Sigmoid colon (tissue), 4 donors: ENCODE measurements around the gene MOCS1.

Experiments
- CTCF ChIP-seq, 4 experiments: fragments of 450-650 bp in 3 of 4; fragments of 200-600 bp in 1 of 4; IDR thresholded peaks; one replicate each; pipeline ENCODE4 v1.5.1; 2016 to 2019; ENCODE audit warnings: antibody characterized with exemption in 4 of 4, mild to moderate bottlenecking in 3 of 4, moderate library complexity in 2 of 4
- POLR2A ChIP-seq, 2 donors: fragments of 450-650 bp; IDR thresholded peaks; one replicate each; pipeline ENCODE4 v1.6.1; 2016; ENCODE audit warnings: antibody characterized with exemption in 2 of 2, mild to moderate bottlenecking in 2 of 2, moderate library complexity in 2 of 2
- POLR2AphosphoS5 ChIP-seq, 4 donors: sonication (generic); formaldehyde crosslinking; IDR thresholded peaks; one replicate each; pipeline ENCODE4 v1.6.1; 2017; ENCODE audit warnings: antibody characterized with exemption in 4 of 4

GRCh38 chr6:39917329-39917728 is 16.9 kb downstream of the MOCS1 start:
- TF ChIP-seq CTCF (IDR thresholded peaks at IDR 0.05), result no peak
- no peak for TF ChIP-seq POLR2A (IDR thresholded peaks at IDR 0.05)
- no peak for TF ChIP-seq POLR2AphosphoS5 (IDR thresholded peaks at IDR 0.05)
